GM23338 (cell line): ENCODE measurements around the gene NEURL1.

ENCODE experiments used
- CREB1 ChIP-seq: fragments of 250-450 bp; sonication (Bioruptor Pico); IDR thresholded peaks from 2 replicates; pipeline ENCODE4 v1.5.0; 2020; ENCODE audit warnings: low read depth, mild to moderate bottlenecking, moderate library complexity
- EZH2 ChIP-seq: fragments of 200-600 bp; sonication (generic); IDR thresholded peaks from one replicate; pipeline ENCODE4 v1.8.0; 2017; ENCODE audit warnings: antibody characterized with exemption, mild to moderate bottlenecking, low read depth; ENCODE audit not compliant: unreplicated experiment
- EZH2phosphoT487 ChIP-seq: fragments of 200-600 bp; sonication (generic); IDR thresholded peaks from one replicate; pipeline ENCODE4 v1.8.1; 2018; ENCODE audit warnings: antibody characterized with exemption; ENCODE audit not compliant: unreplicated experiment
- JUNB ChIP-seq: IDR thresholded peaks from one replicate; pipeline ENCODE4 v1.6.1; 2016; ENCODE audit warnings: antibody characterized with exemption; ENCODE audit not compliant: unreplicated experiment
- NANOG ChIP-seq: IDR thresholded peaks from 2 replicates; pipeline ENCODE4 v1.6.1; 2016; ENCODE audit warnings: antibody characterized with exemption, borderline replicate concordance
- POLR2AphosphoS5 ChIP-seq: IDR thresholded peaks from 2 replicates; pipeline ENCODE4 v1.6.1; 2016; ENCODE audit warnings: antibody characterized with exemption, low read depth
- STAT1 ChIP-seq: IDR thresholded peaks from one replicate; pipeline ENCODE4 v1.6.1; 2016; ENCODE audit warnings: antibody characterized with exemption; ENCODE audit not compliant: unreplicated experiment
- ZNF114 ChIP-seq: fragments of 250-450 bp; sonication (Bioruptor Pico); IDR thresholded peaks from 2 replicates; pipeline ENCODE4 v1.5.0; 2020; ENCODE audit warnings: mild to moderate bottlenecking, moderate library complexity
- ZNF331 ChIP-seq: fragments of 250-450 bp; sonication (Bioruptor Pico); IDR thresholded peaks from 2 replicates; pipeline ENCODE4 v1.5.0; 2020; ENCODE audit warnings: low read depth, mild to moderate bottlenecking, moderate library complexity
- TF ChIP-seq, protein P1 (sequence below), 2 experiments: fragments of 200-600 bp in 1 of 2; sonication (generic) in 1 of 2; conservative IDR thresholded peaks; 2 replicates each; pipeline versions ENCODE4 v1.5.1 to v1.6.1; 2016 to 2017; ENCODE audit warnings: antibody characterized with exemption in 2 of 2, low read depth in 2 of 2, mild to moderate bottlenecking in 2 of 2, moderate library complexity in 1 of 2
- TF ChIP-seq, protein P2 (sequence below): IDR thresholded peaks from 2 replicates; pipeline ENCODE4 v1.6.1; 2016; ENCODE audit warnings: antibody characterized with exemption
- TF ChIP-seq, protein P3 (sequence below): IDR thresholded peaks from one replicate; pipeline ENCODE4 v1.6.1; 2018; ENCODE audit warnings: antibody characterized with exemption; ENCODE audit not compliant: unreplicated experiment

DNA sequence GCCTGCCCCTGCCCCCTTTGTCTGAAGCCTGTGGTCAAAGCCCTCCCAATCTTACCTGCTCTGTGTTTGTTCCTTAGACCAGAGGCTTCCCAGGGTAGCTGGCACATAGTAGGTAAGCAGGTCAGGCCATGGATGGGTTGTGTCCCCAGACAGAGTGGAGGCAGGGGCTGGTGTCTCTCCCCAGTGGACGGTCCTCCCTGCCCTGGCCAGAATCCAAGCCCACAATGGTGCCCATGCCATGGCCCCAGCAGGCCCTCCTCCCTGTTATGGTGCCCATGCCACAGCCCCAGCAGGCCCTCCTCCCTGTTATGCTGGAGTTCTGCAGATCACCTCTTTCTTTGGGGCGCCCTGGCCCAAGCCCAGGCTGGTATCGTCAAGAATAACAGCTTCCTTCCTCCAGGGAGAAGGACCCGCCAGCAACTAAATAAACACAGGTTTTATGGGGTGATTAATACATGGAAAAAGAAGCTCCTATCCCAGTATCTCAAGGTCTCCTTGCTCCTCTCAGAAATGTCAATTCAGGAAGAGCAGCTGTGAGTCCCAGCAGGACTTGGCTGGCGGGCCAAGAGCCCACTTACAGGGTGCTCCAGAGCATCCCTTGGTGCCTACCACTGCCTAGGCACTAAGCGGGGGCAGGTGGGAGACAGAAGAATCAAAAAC lies 82.0 kb downstream of the NEURL1 start:
- TF ChIP-seq, protein P1, sequence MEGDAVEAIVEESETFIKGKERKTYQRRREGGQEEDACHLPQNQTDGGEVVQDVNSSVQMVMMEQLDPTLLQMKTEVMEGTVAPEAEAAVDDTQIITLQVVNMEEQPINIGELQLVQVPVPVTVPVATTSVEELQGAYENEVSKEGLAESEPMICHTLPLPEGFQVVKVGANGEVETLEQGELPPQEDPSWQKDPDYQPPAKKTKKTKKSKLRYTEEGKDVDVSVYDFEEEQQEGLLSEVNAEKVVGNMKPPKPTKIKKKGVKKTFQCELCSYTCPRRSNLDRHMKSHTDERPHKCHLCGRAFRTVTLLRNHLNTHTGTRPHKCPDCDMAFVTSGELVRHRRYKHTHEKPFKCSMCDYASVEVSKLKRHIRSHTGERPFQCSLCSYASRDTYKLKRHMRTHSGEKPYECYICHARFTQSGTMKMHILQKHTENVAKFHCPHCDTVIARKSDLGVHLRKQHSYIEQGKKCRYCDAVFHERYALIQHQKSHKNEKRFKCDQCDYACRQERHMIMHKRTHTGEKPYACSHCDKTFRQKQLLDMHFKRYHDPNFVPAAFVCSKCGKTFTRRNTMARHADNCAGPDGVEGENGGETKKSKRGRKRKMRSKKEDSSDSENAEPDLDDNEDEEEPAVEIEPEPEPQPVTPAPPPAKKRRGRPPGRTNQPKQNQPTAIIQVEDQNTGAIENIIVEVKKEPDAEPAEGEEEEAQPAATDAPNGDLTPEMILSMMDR (conservative IDR thresholded peaks at IDR 0.05; ENCODE audit: low read depth in 2 of 2): no peak
- TF ChIP-seq POLR2AphosphoS5 (no peak), EZH2 (no peak), EZH2phosphoT487 (no peak), JUNB (no peak), STAT1 (no peak), CREB1 (CRISPR knock-in tag) (no peak), ZNF114 (CRISPR knock-in tag) (no peak), NANOG (no peak), ZNF331 (CRISPR knock-in tag) (no peak)
- TF ChIP-seq, protein P2, sequence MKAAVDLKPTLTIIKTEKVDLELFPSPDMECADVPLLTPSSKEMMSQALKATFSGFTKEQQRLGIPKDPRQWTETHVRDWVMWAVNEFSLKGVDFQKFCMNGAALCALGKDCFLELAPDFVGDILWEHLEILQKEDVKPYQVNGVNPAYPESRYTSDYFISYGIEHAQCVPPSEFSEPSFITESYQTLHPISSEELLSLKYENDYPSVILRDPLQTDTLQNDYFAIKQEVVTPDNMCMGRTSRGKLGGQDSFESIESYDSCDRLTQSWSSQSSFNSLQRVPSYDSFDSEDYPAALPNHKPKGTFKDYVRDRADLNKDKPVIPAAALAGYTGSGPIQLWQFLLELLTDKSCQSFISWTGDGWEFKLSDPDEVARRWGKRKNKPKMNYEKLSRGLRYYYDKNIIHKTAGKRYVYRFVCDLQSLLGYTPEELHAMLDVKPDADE: no peak
- TF ChIP-seq, protein P3, sequence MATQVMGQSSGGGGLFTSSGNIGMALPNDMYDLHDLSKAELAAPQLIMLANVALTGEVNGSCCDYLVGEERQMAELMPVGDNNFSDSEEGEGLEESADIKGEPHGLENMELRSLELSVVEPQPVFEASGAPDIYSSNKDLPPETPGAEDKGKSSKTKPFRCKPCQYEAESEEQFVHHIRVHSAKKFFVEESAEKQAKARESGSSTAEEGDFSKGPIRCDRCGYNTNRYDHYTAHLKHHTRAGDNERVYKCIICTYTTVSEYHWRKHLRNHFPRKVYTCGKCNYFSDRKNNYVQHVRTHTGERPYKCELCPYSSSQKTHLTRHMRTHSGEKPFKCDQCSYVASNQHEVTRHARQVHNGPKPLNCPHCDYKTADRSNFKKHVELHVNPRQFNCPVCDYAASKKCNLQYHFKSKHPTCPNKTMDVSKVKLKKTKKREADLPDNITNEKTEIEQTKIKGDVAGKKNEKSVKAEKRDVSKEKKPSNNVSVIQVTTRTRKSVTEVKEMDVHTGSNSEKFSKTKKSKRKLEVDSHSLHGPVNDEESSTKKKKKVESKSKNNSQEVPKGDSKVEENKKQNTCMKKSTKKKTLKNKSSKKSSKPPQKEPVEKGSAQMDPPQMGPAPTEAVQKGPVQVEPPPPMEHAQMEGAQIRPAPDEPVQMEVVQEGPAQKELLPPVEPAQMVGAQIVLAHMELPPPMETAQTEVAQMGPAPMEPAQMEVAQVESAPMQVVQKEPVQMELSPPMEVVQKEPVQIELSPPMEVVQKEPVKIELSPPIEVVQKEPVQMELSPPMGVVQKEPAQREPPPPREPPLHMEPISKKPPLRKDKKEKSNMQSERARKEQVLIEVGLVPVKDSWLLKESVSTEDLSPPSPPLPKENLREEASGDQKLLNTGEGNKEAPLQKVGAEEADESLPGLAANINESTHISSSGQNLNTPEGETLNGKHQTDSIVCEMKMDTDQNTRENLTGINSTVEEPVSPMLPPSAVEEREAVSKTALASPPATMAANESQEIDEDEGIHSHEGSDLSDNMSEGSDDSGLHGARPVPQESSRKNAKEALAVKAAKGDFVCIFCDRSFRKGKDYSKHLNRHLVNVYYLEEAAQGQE: no peak
